HG02943 (cell line): ENCODE measurements around the gene CD164.

ENCODE experiments used
- ATAC-seq: cut with Tn5 transposase; IDR thresholded peaks from one replicate; pipeline ENCODE4 v1.9.1; 2021; ENCODE audit warnings: mild to moderate bottlenecking, low read depth, moderate library complexity; ENCODE audit not compliant: unreplicated experiment

Gene CD164

GRCh38 chr6:109316909-109317308 lies 65.4 kb downstream of the CD164 start:
- ATAC-seq, result no peak
